Loucy (cell line): ENCODE results near the gene SDK2.

Experiments
- H2AFZ ChIP-seq: fragments of 200-600 bp; sonication (generic); 2 replicates; pipeline ENCODE4 v1.6.0; 2016; ENCODE audit warnings: antibody characterized with exemption, mild to moderate bottlenecking, low read length, moderate library complexity
- H3F3A ChIP-seq: fragments of 200-600 bp; 2 replicates; pipeline ENCODE4 v1.6.0; 2016; ENCODE audit warnings: antibody characterized with exemption, low read depth, mild to moderate bottlenecking
- H3K27me3 ChIP-seq: fragments of 200-600 bp; sonication (generic); 2 replicates; pipeline ENCODE4 v1.6.1; 2014; ENCODE audit warnings: low read length, mild to moderate bottlenecking; ENCODE audit not compliant: insufficient read depth, poor library complexity, severe bottlenecking
- H3K36me3 ChIP-seq: fragments of 200-600 bp; sonication (generic); 2 replicates; pipeline ENCODE4 v1.6.1; 2016; ENCODE audit warnings: low read length; ENCODE audit not compliant: insufficient read depth
- H3K4me1 ChIP-seq: fragments of 200-600 bp; sonication (generic); 2 replicates; pipeline ENCODE4 v1.5.1; 2014; ENCODE audit warnings: low read length, mild to moderate bottlenecking; ENCODE audit not compliant: insufficient read depth, poor library complexity, severe bottlenecking
- H3K4me2 ChIP-seq: fragments of 200-600 bp; sonication (generic); 2 replicates; pipeline ENCODE4 v1.6.0; 2014; ENCODE audit warnings: antibody characterized with exemption, low read length, low read depth, mild to moderate bottlenecking; ENCODE audit not compliant: poor library complexity, severe bottlenecking
- H3K4me3 ChIP-seq: fragments of 200-600 bp; sonication (generic); 2 replicates; pipeline ENCODE4 v1.5.1; 2014; ENCODE audit warnings: low read length, mild to moderate bottlenecking, mixed read lengths; ENCODE audit not compliant: poor library complexity, severe bottlenecking
- H3K79me2 ChIP-seq: fragments of 200-600 bp; sonication (generic); 2 replicates; pipeline ENCODE4 v1.6.1; 2014; ENCODE audit warnings: low read length; ENCODE audit not compliant: insufficient read depth
- H3K9ac ChIP-seq: fragments of 200-600 bp; sonication (generic); 2 replicates; pipeline ENCODE4 v1.6.0; 2014; ENCODE audit warnings: mild to moderate bottlenecking, low read depth, low read length, moderate library complexity; ENCODE audit not compliant: poor library complexity, severe bottlenecking
- H3K9me2 ChIP-seq: fragments of 200-600 bp; sonication (generic); replicated peaks from 2 replicates; pipeline ENCODE4 v1.6.1; 2016; ENCODE audit warnings: low read depth, low read length, mixed read lengths
- H3K9me3 ChIP-seq: fragments of 200-600 bp; sonication (generic); 2 replicates; pipeline ENCODE4 v1.6.1; 2014; ENCODE audit warnings: mild to moderate bottlenecking, antibody characterized with exemption, low read length, low read depth; ENCODE audit not compliant: insufficient read depth
- H4K20me1 ChIP-seq: fragments of 200-600 bp; sonication (generic); 2 replicates; pipeline ENCODE4 v1.6.0; 2014; ENCODE audit warnings: antibody characterized with exemption, low read length, mild to moderate bottlenecking; ENCODE audit not compliant: insufficient read depth, poor library complexity, severe bottlenecking
- EZH2phosphoT487 ChIP-seq: fragments of 200-600 bp; IDR thresholded peaks from 2 replicates; pipeline ENCODE4 v1.6.1; 2018; ENCODE audit warnings: antibody characterized with exemption, mild to moderate bottlenecking, moderate library complexity, borderline replicate concordance
- TF ChIP-seq, protein P1 (sequence below): fragments of 200-600 bp; sonication (generic); conservative IDR thresholded peaks from 2 replicates; pipeline ENCODE4 v1.5.1; 2014; ENCODE audit warnings: mild to moderate bottlenecking, antibody characterized with exemption, low read length

Gene SDK2

DNA sequence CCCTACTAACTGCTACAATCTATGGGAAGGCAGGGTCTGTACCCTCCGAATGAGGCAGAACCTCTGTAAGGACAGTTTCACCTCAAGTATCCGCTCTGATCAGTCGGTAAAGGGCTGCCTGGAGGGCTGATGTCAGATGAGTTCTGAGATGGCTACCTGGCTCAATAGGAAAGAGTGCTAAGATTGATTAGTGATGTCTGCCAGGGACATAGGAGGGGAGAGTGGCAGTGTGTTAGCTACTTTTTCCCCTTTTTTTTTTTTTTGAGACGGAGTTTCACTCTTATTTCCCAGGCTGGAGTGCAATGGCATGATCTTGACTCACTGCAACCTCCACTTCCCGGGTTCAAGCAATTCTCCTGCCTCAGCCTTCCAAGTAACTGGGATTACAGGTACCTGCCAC, 293.4 kb downstream of the SDK2 start:
- Histone ChIP-seq H3K4me1 (no peaks in the 10 kb centered on the region), H3F3A (no peaks in the 10 kb centered on the region), H3K4me3 (no peak overlapping the region), H3K27me3 (no peaks in the 10 kb centered on the region), H3K9ac (no peak overlapping the region), H3K4me2 (no peak overlapping the region), H4K20me1 (no peaks in the 10 kb centered on the region), H3K79me2 (no peaks in the 10 kb centered on the region), H2AFZ (no peak overlapping the region), H3K36me3 (no peaks in the 10 kb centered on the region; the same call in 1 of the 2 replicates), H3K9me2 (no peaks in the 10 kb centered on the region), H3K9me3 (no peaks in the 10 kb centered on the region)
- no peak for TF ChIP-seq EZH2phosphoT487
- TF ChIP-seq, protein P1, sequence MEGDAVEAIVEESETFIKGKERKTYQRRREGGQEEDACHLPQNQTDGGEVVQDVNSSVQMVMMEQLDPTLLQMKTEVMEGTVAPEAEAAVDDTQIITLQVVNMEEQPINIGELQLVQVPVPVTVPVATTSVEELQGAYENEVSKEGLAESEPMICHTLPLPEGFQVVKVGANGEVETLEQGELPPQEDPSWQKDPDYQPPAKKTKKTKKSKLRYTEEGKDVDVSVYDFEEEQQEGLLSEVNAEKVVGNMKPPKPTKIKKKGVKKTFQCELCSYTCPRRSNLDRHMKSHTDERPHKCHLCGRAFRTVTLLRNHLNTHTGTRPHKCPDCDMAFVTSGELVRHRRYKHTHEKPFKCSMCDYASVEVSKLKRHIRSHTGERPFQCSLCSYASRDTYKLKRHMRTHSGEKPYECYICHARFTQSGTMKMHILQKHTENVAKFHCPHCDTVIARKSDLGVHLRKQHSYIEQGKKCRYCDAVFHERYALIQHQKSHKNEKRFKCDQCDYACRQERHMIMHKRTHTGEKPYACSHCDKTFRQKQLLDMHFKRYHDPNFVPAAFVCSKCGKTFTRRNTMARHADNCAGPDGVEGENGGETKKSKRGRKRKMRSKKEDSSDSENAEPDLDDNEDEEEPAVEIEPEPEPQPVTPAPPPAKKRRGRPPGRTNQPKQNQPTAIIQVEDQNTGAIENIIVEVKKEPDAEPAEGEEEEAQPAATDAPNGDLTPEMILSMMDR: no peak

DNA sequence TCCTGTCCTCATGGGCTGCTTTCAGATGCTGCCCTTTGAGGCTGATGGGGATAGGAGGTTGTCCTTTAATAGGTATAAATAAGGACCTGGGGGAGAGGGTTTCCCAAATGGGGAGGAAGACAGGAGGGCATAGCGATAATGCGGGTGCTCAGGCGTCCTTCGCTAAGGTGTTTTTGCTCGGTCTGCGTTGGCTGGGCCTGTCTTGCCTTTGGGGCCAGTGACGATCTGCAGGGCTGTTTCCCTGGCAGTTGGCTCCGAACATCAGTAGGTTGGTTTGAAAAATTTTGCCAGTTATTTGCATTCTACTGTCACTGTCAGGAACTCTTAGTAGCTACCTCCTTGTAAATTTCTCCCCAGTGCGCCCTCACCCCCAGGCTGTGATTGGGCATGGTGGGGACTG, 294.6 kb downstream of the SDK2 start:
- no peak overlapping the region for H3K4me3 ChIP-seq
- no peaks in the 10 kb centered on the region for H3K79me2 ChIP-seq
- H3K9ac ChIP-seq: no peak overlapping the region
- TF ChIP-seq, protein P1: no peak
- no peak for TF ChIP-seq EZH2phosphoT487
- no peaks in the 10 kb centered on the region; the same call in 1 of the 2 replicates for H3K36me3 ChIP-seq
- no peaks in the 10 kb centered on the region for H3F3A ChIP-seq
- H3K27me3 ChIP-seq: no peaks in the 10 kb centered on the region
- H3K9me3 ChIP-seq: no peaks in the 10 kb centered on the region
- H4K20me1 ChIP-seq: no peaks in the 10 kb centered on the region
- no peaks in the 10 kb centered on the region for H3K9me2 ChIP-seq
- no peak overlapping the region for H2AFZ ChIP-seq
- H3K4me2 ChIP-seq: no peak overlapping the region
- no peaks in the 10 kb centered on the region for H3K4me1 ChIP-seq

DNA sequence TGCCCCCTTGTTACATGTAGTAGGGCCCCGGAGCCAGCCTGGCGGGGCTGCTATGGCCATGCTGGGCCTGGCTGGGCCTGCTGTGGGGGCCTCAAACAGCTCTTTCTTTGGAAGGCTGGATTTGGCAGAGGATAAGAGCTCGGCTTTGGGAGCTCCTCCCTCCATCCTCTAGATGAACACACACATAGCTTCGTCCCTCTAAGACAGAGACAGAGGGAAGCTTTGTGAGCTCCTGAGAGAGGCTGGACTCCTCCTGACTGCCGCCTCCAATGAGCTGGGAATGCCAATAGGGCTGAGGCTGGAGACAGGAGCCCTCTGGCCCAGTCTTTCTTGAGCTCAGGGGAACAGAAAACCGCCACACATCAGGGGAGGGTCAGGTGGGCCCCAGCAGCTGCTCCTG, 295.1 kb downstream of the SDK2 start:
- Histone ChIP-seq H3K4me3 (no peak overlapping the region), H3F3A (no peaks in the 10 kb centered on the region), H3K79me2 (no peaks in the 10 kb centered on the region), H4K20me1 (no peaks in the 10 kb centered on the region), H3K9ac (no peak overlapping the region), H3K4me2 (no peak overlapping the region), H3K4me1 (no peaks in the 10 kb centered on the region), H3K27me3 (no peaks in the 10 kb centered on the region), H3K9me3 (no peaks in the 10 kb centered on the region), H2AFZ (no peak overlapping the region), H3K9me2 (no peaks in the 10 kb centered on the region), H3K36me3 (no peaks in the 10 kb centered on the region; the same call in 1 of the 2 replicates)
- no peak for TF ChIP-seq EZH2phosphoT487
- TF ChIP-seq, protein P1: no peak
